Activated CD4-positive, alpha-beta T cell treated with anti-CD3 and anti-CD28 coated beads for 24 hours (primary cell): ENCODE results near the gene TBXA2R.
A peak's percentile ranks its signal among the peaks of the same experiment; 100 is the strongest.
"Not testable (repeated sequence)": the region's sequence is repeated elsewhere in the genome, so short reads cannot be mapped to it uniquely, and the experiment has no call there.

Experiments used
- DNase-seq, 2 donors: peaks; one replicate each; pipeline ENCODE4 v3.0.0-alpha.2; 2020; ENCODE audit warnings: low read depth in 2 of 2

Gene TBXA2R

DNA sequence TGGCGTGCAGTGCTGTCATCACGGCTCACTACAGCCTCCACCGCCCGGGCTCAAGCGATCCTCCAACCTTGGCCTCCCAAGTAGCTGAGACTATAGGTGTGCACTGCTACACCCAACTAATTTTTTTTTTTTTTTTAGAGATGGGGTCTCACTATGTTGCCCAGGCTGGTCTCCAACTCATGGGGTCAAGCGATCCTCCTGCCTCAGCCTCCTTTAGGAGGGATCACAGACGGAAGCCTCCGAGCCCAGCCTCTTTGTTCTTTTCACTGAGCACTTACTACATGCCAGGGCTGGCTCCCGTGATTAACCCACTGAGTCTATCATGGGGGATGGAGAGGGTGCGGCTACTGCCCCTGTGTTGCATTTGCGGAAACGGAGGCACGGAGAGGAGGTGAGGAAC is 32.8 kb upstream of the TBXA2R start:
- no peak for DNase-seq

- DNase-seq, result no peak
Measured at GRCh38 chr19:3638208-3639193, 31.8 kb upstream of the TBXA2R start.

DNA sequence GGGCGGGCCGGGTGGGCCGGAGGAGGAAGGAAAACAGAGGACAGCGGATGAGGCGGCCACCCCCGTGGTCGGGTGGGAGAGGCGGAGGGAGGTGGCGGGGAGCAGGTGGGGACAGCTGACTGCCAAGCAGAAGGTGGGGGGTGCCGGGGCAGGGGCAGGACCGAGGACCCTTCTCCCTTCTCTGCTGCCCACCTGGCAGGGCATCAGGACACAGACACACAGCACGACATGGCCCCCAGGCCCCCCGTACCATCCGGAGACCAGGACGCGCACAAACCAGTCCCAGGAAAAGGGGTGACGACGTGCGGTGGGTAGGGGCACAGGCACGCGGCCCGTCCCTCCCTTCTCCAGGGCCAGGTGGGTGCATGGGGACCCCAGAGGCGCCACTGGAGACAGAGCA is 30.9 kb upstream of the TBXA2R start:
- DNase-seq, result no peak

DNA sequence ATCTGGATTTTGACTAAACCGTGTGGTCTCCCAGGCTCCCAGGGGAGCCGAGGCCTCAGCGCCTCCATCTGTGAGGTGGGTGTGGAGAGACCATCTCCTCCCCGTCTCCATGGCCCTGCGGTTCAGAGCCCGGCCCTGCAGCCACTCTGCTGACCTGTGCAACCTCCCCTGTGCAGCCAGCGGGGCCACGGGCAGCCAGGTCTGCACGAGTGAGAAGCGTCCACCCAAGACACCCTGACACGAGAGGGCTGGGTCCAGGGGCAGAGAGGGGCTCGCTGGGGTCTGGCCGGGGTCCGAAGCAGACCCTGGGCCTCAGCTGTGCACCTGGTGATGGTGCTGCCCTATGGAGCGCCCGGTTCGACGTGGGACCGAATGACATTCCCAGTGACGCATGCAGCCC is 30.3 kb upstream of the TBXA2R start:
- no peak for DNase-seq

- no peak for DNase-seq
Measured at GRCh38 chr19:3636506-3636905, 29.8 kb upstream of the TBXA2R start.

GRCh38 chr19:3634496-3635045 is 27.9 kb upstream of the TBXA2R start:
- DNase-seq, result no peak

- DNase-seq, result no peak
Measured at GRCh38 chr19:3633559-3633988, 26.9 kb upstream of the TBXA2R start.

GRCh38 chr19:3632739-3633558 is 26.3 kb upstream of the TBXA2R start:
- DNase-seq, result no peak

GRCh38 chr19:3632098-3632497 is 25.4 kb upstream of the TBXA2R start:
- DNase-seq, result no peak

DNA sequence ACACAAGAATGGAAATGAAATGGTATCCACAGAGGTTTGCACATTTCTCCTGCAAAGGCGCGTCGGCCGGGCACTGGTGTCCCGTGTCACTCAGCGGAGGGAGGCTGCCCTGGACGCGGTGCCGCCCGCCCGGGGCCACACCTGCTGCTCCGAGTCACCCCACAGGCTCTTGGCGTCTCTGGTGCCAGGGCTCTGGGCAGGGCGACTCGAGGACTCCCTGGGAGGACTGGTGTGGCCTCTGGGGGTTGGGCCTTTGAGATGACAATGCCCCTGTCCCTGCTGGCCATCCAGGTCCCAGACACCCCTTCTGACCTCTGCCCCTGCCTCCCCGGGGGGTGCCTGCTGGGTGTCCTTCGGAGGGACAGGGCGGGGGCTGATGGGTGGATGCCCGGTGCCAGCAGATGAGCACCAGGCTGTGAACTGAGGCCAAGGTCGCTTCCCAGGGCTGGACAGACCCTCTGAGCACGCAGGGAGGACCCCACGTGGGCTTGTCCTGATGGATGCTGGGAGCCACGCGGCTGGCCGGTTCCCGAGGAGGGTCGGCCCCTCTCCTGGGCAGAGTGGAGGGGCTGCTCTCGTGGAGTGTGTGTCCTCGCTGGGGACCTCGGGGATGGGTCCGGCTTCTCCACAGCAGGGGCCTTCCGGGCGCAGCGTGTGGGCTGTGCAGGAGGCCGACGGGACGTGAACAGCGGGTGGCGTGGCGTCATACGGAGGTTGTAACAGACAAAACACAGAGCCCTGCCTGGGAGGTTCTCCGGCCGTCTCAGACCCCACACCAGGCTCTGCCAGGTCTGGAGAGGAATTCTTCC is 24.6 kb upstream of the TBXA2R start:
- DNase-seq, result no peak

DNA sequence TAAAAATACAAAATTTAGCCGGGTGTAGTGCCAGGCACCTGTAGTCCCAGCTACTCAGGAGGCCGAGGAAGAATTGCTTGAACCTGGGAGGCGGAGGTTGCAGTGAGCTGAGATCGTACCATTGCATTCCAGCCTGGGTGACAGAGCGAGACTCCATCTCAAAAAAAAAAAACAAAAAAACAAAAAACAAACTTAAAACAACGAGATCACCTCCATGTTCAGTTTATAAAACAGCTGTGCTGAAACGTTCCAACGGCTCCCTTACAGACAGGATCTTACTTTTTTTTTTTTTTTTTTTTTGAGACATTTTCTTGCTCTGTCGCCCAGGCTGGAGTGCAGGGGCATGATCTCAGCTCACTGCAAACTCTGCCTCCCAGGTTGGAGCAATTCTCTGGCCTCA is 22.1 kb upstream of the TBXA2R start:
- not testable (repeated sequence) for DNase-seq

GRCh38 chr19:3627351-3627723 is 20.7 kb upstream of the TBXA2R start:
- no peak for DNase-seq

DNA sequence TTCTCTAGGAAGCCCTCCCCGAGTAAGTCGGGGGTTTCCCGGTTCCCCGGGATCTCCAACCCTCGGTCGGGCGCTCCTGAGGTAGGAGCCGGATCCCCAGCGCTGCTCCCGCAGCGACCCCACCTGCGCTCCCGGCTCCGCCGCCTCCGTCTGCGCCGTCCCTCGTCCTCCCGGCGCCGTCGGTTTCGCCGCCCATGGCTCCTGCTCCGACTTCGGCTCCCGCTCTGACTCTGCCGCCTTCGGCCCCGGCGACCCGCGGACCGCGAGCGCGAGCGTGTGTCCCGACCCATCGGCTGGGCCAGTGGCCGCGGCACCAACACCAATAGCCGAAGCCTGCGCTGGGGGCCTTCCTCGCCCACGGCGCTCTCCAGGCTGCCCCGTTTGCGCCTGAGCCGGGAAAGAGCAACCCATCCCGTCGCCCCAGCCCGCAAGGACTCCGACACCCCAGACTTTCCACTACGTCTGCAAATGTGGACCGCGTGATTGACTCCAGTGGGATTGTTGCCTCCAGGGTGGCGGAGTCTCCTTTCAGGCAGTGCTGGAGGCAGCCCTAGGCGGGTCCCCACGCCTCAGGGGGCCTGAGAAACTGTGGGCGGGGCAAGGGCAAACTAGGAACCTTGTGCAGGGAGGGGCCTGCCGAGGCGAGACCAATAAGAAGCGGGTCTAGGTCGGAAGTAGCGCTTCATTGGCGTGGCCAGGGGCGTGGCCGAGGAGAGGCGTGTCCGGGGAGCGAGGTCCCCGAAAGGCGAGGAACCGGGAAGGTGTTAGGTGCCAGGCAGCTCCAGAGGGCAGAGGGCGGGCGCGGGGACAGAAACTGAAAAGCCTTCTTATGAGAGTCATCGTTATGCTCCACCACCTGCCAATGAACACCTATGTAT is 20.0 kb upstream of the TBXA2R start, which contains the start of gene CACTIN:
TSS of gene CACTIN (minus strand) at position 318 of the 878 bp plus-strand sequence. CDS start at position 290, 28 bp downstream.
- peak; percentile 99 for DNase-seq

DNA sequence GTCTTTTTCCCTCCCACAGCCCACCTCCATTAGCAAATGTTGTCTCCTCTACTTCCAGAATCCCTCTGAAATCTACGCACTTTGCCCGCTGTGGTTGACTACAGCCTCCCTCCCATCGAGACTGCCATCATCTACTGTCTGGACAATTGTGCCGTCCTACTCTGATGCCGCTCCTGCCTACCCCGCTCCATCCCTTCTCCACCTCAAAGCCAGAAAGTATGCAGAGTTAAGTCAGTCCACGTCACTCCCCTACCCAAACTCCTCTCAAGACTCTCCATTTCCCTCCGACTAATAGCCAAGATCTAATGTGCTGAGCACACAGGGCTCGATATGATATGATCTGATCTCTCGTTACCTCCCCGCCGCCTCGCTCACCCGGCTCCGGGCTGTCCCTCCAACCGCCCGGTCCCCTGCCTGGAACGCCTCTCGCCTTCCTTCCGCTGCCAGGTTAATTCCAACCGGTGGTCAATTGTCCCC is 19.4 kb upstream of the TBXA2R start:
- no peak for DNase-seq

GRCh38 chr19:3623716-3624115 is 17.0 kb upstream of the TBXA2R start:
- DNase-seq, result no peak

DNA sequence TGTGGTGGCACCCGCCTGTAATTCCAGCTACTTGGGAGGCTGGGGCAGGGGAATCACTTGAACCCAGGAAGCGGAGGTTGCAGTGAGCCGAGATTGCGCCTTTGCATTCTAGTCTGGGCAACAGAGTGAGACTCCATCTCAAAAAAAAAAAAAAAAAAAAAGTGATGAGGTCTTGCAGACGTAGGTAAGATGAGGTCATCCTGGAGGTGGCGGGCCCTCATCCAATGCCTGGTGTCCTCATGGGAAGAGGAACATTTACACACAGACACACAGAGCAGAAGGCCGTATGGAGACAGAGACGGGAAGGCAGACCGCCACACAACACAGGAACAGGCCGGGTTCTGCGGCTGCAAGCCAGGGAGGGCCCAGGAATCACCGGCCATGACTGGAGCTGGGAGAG is 15.5 kb upstream of the TBXA2R start:
- DNase-seq, result no peak

DNA sequence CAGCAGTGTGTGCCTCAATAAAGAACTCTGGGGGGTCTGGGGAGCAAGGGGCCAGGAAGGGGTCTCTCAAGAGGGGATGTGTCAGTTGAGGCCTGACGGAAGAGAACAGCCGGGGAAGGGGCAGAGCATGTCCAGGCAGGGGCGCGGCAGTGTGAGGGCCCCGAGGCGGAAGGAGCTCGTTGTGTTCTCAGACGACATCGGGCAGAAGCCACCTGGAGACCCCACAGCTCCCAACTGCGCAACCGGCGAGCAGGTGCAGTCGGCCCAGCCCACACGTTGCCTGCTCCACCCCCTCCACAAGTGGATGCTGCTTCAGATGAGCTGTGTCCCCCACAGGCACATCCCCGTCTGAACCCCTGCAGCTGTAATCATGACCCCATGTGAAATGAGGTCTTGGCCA is 15.0 kb upstream of the TBXA2R start:
- no peak for DNase-seq

DNA sequence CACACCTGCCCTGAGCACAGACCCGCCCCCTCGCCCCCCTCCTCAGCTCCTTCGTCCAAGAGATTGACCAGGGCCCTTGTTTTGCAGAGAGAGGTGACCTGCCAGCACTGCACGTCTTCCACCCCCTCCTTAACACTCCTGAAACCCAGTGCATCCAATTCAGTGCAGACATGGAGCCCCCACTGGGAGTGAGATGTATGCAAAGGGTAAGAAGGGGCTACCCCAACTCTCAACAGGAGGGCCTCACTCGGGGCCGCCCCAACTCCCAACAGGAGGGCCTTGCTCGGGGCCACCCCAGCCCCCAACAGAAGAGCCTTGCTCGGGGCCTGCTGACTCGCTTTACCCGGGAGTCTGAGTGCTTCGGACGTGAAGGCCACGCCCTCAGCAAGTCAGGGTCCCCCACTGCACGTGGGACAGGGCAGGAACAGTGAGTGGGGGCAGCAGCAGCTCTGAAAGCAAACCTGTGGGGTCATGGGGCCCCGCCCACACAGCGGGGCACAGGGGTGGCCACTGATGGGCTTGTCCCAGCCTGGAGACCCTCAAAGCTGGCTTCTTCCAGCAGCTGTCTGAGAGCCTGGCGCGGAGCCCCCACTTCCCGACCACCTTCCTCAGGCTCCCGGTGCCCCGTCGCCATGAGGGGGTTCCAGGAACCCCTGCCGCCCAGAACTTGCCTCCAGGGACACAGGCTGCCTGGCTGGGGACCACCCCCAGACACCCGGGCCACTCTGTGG is 14.3 kb upstream of the TBXA2R start:
- DNase-seq, result no peak

- DNase-seq, result no peak
Measured at GRCh38 chr19:3620145-3620816, 13.6 kb upstream of the TBXA2R start.
